B cell (primary cell): ENCODE results near the gene EGFL7. TPM values are rescaled to one million over a fixed set of nuclear protein-coding genes. Genes with fewer than 3 reads are reported as not detected.

Experiments
- ATAC-seq: fragments of 200-7000 bp; cut with Tn5 transposase; one replicate; pipeline ENCODE4 v1.10.0; 2021; ENCODE audit warnings: low read depth, mild to moderate bottlenecking, moderate number of reproducible peaks, moderate library complexity
- CTCF ChIA-PET: fragments of 350-600 bp; sonication (Branson Sonifier 250); formaldehyde crosslinking; loops from one replicate; lab custom pipeline; 2021; ENCODE audit warnings: antibody characterized with exemption, inconsistent platforms; lab: Charles Lee
- POLR2A ChIA-PET: fragments of 350-600 bp; sonication (Branson Sonifier 250); formaldehyde crosslinking; loops from one replicate; lab custom pipeline; 2021; ENCODE audit warnings: antibody characterized with exemption; lab: Charles Lee
- DNase-seq: peaks from one replicate; pipeline ENCODE4 v3.0.0; 2013
- H2AFZ ChIP-seq: 2 replicates; pipeline ENCODE4 v1.6.1; 2012; ENCODE audit warnings: mild to moderate bottlenecking, low read depth, low read length; ENCODE audit not compliant: insufficient read depth, poor library complexity, severe bottlenecking
- H3K27ac ChIP-seq, 2 donors: 1 replicate in 1 of 2; 2 replicates in 1 of 2; pipeline ENCODE4 v1.5.1; 2012 to 2013; ENCODE audit warnings: low read length in 2 of 2, mild to moderate bottlenecking in 2 of 2, moderate library complexity in 1 of 2
- H3K27me3 ChIP-seq, 4 experiments: fragments of 200-600 bp in 1 of 4; sonication (generic) in 1 of 4; replicated peaks in 1 of 4; 1 replicate in 2 of 4; 2 replicates in 2 of 4; pipeline versions ENCODE4 v1.6.1 to v1.7.0; 2013 to 2016; ENCODE audit warnings: low read length in 3 of 4, mild to moderate bottlenecking in 2 of 4, mixed read lengths in 1 of 4, moderate library complexity in 1 of 4; ENCODE audit not compliant: insufficient read depth in 4 of 4, control insufficient read depth in 3 of 4; ENCODE audit errors: control extremely low read depth in 1 of 4
- H3K36me3 ChIP-seq, 2 experiments: replicated peaks in 1 of 2; 1 replicate in 1 of 2; 2 replicates in 1 of 2; pipeline versions ENCODE4 v1.6.1 to v1.7.1; 2013; ENCODE audit warnings: low read length in 1 of 2; ENCODE audit not compliant: insufficient read depth in 2 of 2, control insufficient read depth in 1 of 2; ENCODE audit errors: control extremely low read depth in 1 of 2, extremely low read depth in 1 of 2
- H3K4me1 ChIP-seq, 2 donors: fragments of 200-600 bp in 1 of 2; sonication (generic) in 1 of 2; 1 replicate in 1 of 2; 2 replicates in 1 of 2; pipeline versions ENCODE4 v1.5.1 to v1.6.1; 2013 to 2017; ENCODE audit warnings: low read length in 2 of 2; ENCODE audit not compliant: control insufficient read depth in 2 of 2, insufficient read depth in 2 of 2
- H3K4me2 ChIP-seq: replicated peaks from 2 replicates; pipeline ENCODE3; 2012; ENCODE audit warnings: mild to moderate bottlenecking, low read depth, low read length; ENCODE audit not compliant: poor library complexity, severe bottlenecking
- H3K4me3 ChIP-seq, 5 experiments: fragments of 200-600 bp in 1 of 5; sonication (generic) in 1 of 5; 1 replicate in 3 of 5; 2 replicates in 2 of 5; pipeline versions ENCODE4 v1.5.1 to v1.7.0; 2011 to 2016; ENCODE audit warnings: low read length in 4 of 5, mild to moderate bottlenecking in 4 of 5, low read depth in 2 of 5, control low read depth in 1 of 5, moderate library complexity in 1 of 5; ENCODE audit not compliant: insufficient read depth in 1 of 5; ENCODE audit errors: control extremely low read depth in 1 of 5, extremely low read depth in 1 of 5
- H3K79me2 ChIP-seq: fragments of 200-600 bp; sonication (generic); one replicate; pipeline ENCODE4 v1.6.0; 2016; ENCODE audit warnings: low read length; ENCODE audit not compliant: control insufficient read depth, insufficient read depth
- H3K9ac ChIP-seq: fragments of 200-600 bp; sonication (generic); 2 replicates; pipeline ENCODE4 v1.6.1; 2017; ENCODE audit warnings: mild to moderate bottlenecking, low read length, moderate library complexity
- H3K9me3 ChIP-seq, 3 donors: one replicate each; pipeline versions ENCODE4 v1.6.1 to v1.7.1; 2013; ENCODE audit warnings: low read length in 2 of 3; ENCODE audit not compliant: control insufficient read depth in 2 of 3, insufficient read depth in 1 of 3; ENCODE audit errors: control extremely low read depth in 1 of 3
- H4K20me1 ChIP-seq: 2 replicates; pipeline ENCODE4 v1.6.0; 2012; ENCODE audit warnings: mild to moderate bottlenecking, low read length; ENCODE audit not compliant: insufficient read depth, control insufficient read depth, poor library complexity, severe bottlenecking
- H3K27ac Mint-ChIP-seq: one replicate; pipeline ENCODE4 v1.8.0; 2021; ENCODE audit warnings: mixed read lengths
- H3K27me3 Mint-ChIP-seq: one replicate; pipeline ENCODE4 v1.8.0; 2021; ENCODE audit warnings: mixed read lengths
- H3K4me1 Mint-ChIP-seq: one replicate; pipeline ENCODE4 v1.8.0; 2021; ENCODE audit warnings: mixed read lengths
- H3K4me3 Mint-ChIP-seq: one replicate; pipeline ENCODE4 v1.8.0; 2021; ENCODE audit warnings: mixed read lengths
- H3K9me3 Mint-ChIP-seq: one replicate; pipeline ENCODE4 v1.8.0; 2022; ENCODE audit warnings: mixed read lengths; ENCODE audit not compliant: insufficient read depth
- CTCF ChIP-seq: fragments of 200-600 bp; IDR thresholded peaks from one replicate; pipeline ENCODE4 v1.8.0; 2022; ENCODE audit warnings: antibody characterized with exemption, mild to moderate bottlenecking
- EZH2 ChIP-seq: IDR thresholded peaks from 2 replicates; pipeline ENCODE4 v1.6.1; 2012; ENCODE audit warnings: borderline replicate concordance, low read depth, mild to moderate bottlenecking, moderate library complexity, low read length; ENCODE audit not compliant: insufficient read depth, poor library complexity, severe bottlenecking
- WGBS: methylation state at CpG from one replicate; pipeline ENCODE4 v1.1.5; 2013; ENCODE audit warnings: missing lambda C conversion rate; ENCODE audit not compliant: insufficient coverage; 5-methylcytosine and 5-hydroxymethylcytosine counted together
- intact Hi-C: fragments of 100-400 bp; cut with micrococcal nuclease; formaldehyde crosslinking; loops from one replicate; pipeline ENCODE4 v1.10.0; 2022
- polyA plus RNA-seq: library from polyadenylated mRNA; depleted of rRNA; stranded (reverse); fragments of >200 nt; gene quantifications from 2 replicates; pipeline ENCODE4 v1.2.3, GENCODE V29; 2012
- total RNA-seq, 2 donors: library from RNA; stranded (reverse); fragments of 120-200 nt in 1 of 2; gene quantifications; 1 replicate in 1 of 2; 2 replicates in 1 of 2; pipeline versions ENCODE4 v1.2.3 to v1.2.4, GENCODE V29; 2013 to 2022

The EGFL7 gene
- total and polyA plus RNA-seq, 2 donors (not counting 1 experiment from before 2014, with no cell fraction given) = 0.34 TPM; not detected in 1

DNA sequence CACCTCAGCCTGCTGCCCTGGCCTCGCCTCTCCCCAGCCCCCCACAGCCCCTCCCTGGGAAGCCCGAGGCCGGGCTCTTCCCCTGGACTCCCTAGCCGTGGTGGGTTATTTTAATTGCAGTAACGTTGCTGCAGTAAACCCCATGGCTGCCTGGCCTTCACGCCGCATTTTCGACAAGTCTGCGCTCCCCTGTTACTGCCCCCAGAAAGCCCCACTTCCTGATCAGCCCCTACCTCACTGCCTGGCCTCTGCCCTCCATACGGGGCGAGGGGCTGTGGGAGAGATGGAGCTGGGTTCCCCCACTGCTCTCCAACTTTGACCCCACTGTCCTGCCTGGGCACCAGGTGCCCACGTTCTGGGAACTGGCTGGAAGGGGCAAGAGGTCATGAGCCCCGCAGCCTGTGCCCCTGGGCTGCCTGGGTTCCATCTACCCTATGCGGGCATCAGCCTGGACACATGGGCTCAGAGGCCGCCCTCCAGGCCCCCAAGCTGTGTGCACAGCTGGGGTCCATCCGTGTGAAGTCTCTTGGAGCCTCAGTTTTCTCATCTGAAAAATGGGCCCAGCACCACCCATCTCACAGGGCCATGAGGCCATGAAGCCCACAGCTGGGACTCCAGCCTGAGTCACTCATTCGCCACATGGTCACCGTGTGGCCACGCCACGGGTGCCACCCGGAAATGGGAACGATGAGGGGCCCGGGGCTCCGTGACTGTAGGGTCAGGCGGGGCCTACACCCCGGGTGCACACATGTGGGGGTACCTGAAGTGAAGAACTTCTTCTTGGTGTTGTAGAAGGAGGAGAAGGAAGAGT is 11.5 kb downstream of the EGFL7 start:
- Histone ChIP-seq H3K27me3 (peaks cover 0 to 6% (median 0%) of the 10 kb centered on the region in 4 experiments), H4K20me1 (peaks cover 30% of the 10 kb centered on the region), H3K27ac (no peak overlapping the region), H3K79me2 (peaks cover 3% of the 10 kb centered on the region), H3K4me2 (no peak overlapping the region), H3K36me3 (peaks cover 0 to 12% of the 10 kb centered on the region in 2 experiments), H3K9ac (no peak overlapping the region), H2AFZ (no peak overlapping the region), H3K4me3 (no peak overlapping the region), H3K4me1 (peaks cover 0 to 5% of the 10 kb centered on the region in 2 donors), H3K9me3 (no peaks in the 10 kb centered on the region)
- no peak for ATAC-seq
- H3K4me1 Mint-ChIP-seq = no peaks in the 10 kb centered on the region
- ChIA-PET POLR2A (no interaction called here), CTCF (interaction anchor here (0.6 to 2.9 kb wide), 5 partner anchors 7 to 189 kb away, joined by 3 to 17 read pairs (median 4); no protein-coding TSS in a partner anchor)
- H3K9me3 Mint-ChIP-seq = no peaks in the 10 kb centered on the region
- no peak for DNase-seq
- H3K4me3 Mint-ChIP-seq = no peak overlapping the region
- TF ChIP-seq CTCF (no peak), EZH2 (no peak)
- intact Hi-C loops = no loop called here
- H3K27ac Mint-ChIP-seq = no peak overlapping the region
- WGBS = 80% methylated on average over 24 of the region's 26 CpGs
- H3K27me3 Mint-ChIP-seq = no peaks in the 10 kb centered on the region
